CD4-positive, alpha-beta T cell treated with Interleukin-17A for 1 hour (primary cell): Measurements from ENCODE around the gene OR4N5.
"Not testable (repeated sequence)": the region's sequence is repeated elsewhere in the genome, so short reads cannot be mapped to it uniquely, and the experiment has no call there.

Experiments
- DNase-seq: peaks from one replicate; pipeline ENCODE4 v3.0.0-alpha.2; 2020

OR4N5 gene, protein sequence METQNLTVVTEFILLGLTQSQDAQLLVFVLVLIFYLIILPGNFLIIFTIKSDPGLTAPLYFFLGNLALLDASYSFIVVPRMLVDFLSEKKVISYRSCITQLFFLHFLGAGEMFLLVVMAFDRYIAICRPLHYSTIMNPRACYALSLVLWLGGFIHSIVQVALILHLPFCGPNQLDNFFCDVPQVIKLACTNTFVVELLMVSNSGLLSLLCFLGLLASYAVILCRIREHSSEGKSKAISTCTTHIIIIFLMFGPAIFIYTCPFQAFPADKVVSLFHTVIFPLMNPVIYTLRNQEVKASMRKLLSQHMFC

DNA sequence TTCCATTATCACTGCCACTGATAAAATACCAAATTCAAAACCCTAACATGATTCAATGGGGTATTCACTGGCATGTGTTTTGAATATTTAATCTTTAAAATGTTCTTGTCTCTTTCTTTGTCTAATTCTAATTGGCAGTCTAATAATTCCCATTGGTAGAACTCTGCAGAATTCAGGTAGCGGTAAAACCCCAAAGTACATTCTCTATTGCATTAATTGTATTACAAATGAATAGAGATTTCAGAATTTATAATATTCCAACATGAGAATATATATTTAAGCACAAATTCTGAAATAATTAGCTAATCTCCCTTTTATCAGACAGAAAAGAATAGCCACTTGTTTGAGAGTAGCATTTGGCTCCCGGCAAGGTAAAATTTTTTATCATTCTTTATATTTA, at the start of gene OR4N5:
Gene OR4N5 (plus strand): TSS at position 301 of the 400 bp plus-strand sequence. CDS start 4,916 bp downstream, outside the sequence.
- DNase-seq: no peak

DNA sequence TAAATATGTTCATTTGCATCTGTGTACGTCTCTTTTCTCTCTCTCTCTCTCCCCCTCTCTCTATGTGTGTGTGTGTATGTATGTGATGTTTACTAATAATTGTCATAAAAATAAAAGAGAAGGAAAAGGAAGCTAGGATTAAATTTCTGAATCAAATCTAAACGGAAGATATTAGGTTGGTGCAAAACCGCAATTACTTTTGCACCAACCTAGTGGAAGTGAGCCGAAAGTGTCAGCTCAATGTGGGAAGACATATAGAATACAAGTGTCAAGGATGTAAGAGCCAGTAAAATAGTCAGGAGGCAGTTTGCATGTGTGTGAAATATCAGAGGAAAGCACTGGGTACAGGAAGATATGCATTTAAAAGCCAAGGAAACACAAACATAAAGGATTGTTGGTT, 46.6 kb upstream of the OR4N5 start:
- DNase-seq: no peak

DNA sequence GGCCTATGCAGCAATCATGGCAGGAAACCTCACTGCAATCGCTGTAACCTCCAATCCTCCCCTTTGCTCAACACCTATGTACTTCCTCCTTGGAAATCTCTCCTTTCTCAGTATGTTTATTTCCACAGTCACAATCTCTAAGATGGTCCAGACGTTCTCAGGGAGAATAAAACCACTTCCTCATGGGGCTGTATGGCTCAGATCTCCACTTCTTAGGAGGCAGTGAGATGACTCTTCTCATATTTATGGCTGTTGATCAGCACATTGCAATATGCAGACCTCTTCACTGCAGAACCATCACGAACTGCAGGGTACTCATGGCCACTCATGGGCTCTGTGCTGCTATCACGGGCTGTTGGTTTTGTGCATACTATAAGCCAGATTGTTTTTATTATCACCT, 45.2 kb upstream of the OR4N5 start:
- DNase-seq: no peak

DNA sequence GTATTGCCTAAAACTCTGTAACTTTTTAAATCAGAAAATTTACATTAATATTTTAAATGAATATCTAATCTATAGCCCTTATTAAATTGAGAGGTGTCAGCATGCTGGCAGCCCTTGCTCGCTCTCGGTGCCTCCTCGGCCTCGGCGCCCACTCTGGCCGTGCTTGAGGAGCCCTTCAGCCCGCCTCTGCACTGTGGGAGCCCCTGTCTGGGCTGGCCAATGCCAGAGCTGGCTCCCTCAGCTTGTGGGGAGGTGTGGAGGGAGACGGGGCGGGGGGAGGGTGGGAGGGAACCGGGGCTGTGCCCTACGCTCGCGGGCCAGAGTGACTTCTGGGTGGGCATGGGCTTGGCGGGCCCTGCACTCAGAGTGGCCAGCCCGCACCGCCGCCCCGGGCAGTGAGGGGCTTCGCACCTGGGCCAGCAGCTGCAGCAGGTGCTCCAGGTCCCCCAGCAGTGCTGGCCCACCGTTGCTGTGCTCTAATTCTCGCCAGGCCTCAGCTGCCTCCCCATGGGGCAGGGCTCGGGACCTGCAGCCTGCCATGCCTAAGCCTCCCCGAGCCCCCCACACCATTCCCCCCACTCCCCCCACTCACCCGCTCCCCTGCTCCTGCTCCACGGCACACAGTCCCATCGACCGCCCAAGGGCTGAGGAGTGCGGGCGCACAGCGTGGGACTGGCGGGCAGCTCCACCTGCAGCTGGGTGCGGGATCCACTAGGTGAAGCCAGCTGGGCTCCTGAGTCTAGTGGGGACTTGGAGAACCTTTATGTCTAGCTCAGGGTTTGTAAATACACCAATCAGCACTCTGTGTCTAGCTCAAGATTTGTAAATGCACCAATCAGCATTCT, 39.5 kb upstream of the OR4N5 start:
- not testable (repeated sequence) for DNase-seq

DNA sequence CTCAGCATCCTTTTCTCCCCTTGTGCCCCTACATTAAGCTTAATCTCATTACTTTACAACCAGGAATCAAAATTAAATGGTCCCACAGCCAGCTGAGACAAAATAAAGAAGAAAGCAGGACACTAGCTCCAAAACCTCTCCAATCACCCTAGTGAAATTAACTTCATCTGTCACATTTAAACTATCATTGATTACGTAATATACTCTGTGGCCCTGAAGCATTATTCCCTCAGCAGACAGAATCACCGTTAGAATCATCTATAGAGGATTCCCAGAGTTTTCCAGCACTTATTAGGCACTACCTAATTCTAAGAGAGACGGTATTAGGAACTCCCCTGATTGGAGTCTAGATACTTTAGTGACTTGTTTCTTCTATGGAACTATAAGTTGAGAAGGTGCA, 28.2 kb upstream of the OR4N5 start, which contains the start of gene OR4K17:
Gene OR4K17 (plus strand): TSS at position 302 of the 400 bp plus-strand sequence. CDS start 6,761 bp downstream, outside the sequence.
- no peak for DNase-seq

DNA sequence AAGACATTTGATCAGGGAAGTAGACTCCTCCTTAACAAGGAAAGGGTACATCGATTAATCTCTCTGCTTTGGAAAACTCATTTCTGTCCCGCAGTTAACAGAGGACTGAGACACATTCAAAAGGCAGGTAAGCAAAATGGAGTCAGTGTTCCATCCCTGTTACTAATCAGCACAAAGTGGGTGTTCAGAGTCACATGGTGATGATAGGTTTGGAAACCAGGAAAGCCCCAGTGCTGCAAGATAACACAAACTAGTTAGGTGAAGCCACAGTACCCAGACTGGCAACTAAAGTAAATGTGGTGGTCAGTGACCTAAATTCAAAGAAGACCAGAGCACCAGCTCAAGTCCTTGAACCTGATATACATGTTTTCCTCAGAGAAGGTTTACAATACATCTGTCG, 26.3 kb upstream of the OR4N5 start:
- no peak for DNase-seq

DNA sequence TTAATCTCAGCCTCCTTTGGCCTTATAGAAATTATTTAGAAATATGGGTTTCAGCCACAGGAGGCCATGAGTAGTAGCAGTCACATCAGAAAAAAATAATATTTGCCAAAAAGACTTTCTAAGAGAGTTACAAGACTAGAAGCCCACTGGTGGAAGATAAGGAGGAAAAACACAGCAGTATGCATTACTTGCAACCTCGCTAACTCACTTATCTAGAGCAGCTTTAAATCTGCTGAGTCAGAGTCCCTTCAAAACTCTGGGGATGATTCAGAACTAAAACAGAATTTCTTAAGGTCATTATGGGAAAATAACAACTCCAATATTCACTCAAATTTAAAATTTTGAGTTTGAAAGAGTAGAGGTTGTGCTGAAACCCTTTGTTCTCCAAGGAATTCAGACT, 21.9 kb upstream of the OR4N5 start:
- DNase-seq: no peak

DNA sequence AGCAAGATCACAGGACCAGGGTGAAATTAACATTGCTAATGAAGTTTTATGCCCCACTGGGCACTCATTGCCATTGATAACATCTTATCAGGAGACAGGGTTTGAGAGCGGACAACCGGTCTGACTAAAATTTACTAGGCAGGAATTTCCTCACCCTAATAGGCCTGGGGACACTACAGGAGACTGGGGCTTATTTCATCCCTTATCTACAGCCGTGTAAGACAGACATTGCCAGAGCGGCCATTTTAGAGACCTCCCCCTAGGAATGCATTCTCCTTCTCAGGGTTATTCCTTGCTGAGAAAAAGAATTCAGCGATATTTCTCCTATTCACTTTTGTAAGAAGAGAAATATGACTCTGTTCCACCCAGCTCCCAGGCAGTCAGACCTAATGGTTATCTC, 19.8 kb upstream of the OR4N5 start:
- no peak for DNase-seq

DNA sequence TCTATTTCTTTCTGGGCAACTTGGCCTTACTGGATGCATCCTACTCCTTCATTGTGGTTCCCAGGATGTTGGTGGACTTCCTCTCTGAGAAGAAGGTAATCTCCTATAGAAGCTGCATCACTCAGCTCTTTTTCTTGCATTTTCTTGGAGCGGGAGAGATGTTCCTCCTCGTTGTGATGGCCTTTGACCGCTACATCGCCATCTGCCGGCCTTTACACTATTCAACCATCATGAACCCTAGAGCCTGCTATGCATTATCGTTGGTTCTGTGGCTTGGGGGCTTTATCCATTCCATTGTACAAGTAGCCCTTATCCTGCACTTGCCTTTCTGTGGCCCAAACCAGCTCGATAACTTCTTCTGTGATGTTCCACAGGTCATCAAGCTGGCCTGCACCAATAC, 5.3 kb downstream of the OR4N5 start:
- no peak for DNase-seq

DNA sequence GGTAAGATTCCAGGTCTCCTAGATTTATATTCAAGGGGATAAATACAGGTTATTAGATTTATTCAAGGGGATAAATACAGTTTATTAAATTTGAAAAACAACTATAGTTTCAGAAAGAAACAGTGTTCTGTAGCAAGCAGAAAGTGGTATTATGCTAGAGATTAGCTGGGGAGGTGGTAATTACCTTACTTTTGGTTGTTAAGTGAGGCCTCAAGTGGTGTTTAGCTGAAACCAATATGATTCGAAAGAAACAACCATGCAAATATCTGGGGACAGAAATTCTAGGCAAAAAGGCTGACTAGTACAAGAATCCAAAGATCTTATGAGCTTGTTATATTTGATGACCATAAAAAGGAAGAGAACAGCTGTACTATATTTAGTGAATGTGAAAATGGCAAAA, 6.2 kb downstream of the OR4N5 start:
- no peak for DNase-seq

DNA sequence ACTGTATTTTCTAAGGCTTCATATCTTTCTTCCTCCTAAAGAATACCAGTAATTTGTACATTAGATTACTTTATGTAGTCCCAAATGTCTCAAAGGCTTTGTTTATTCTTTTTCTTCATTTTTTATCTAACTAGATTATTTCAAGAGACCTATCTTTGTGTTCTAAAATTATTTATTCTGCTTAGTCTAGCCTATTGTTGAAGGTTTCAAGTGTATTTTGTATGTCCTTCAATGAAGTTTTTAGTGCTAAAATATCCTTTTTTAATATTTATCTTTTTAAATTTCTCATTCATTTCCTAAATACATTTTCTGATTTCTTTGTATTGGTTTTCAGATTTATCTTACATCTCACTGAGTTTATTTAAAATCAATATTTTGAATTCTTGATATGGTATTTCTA, 25.8 kb downstream of the OR4N5 start:
- DNase-seq: no peak

DNA sequence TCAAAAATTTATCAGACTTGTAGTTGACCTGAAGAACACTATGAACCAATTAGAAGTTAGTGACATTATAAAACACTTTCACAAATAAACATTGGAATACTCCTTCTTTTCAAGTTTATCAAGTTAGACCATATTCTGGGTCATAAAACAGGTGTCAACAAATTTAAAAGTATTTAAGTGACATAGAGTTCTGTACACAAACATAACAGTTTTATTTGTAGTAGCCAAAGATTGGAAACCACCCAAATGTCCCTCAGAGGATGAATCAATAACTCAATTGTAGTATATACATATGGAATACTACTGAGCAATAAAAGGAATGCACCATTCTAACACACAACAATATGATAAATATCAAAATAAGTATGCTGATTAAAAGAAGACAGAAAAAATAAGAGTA, 28.5 kb downstream of the OR4N5 start:
- no peak for DNase-seq

DNA sequence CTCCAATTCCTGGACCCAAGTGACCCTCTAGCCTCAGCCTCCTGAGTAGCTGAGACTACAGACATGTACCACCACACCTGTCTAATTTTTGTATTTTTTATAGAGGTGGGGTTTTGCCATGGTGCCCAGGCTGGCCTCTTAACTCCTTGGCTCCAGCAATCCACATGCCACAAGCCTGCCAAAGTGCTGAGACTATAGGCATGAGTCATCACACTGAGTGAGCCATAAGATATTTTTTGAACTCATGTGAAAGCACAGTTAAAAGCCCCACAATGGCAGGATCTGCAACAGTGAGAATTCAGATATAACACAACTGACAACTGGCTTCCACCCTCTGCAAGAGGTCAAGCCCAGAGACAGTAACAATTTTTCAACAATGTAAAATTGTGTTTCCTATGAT, 31.2 kb downstream of the OR4N5 start:
- DNase-seq: not testable (repeated sequence)

DNA sequence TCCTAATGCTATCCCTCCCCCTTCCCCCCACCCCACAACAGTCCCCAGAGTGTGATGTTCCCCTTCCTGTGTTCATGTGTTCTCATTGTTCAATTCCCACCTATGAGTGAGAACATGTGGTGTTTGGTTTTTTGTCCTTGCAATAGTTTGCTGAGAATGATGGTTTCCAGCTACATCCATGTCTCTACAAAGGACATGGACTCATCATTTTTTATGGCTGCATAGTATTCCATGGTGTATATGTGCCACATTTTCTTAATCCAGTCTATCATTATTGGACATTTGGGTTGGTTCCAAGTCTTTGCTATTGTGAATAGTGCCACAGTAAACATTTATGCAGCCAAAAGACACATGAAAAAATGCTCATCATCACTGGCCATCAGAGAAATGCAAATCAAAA, 35.6 kb downstream of the OR4N5 start:
- not testable (repeated sequence) for DNase-seq

DNA sequence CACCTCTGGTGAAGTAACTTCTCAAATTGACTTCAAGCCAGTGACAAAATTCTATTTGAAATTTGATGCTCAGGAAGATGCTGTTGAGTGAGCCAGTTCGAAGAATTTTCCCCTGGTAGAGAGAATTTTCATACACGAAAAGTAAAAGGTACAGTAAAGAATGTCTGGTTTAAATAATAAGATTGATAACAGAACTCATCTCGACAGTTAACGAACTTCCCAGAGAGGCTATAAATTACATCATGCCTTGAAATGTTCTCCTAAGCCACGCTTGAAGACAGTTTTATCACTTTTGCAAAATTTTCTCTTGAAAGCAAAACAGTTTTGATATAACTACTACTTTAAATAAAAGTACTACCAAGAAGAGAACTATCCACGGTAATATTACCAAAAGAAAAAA, 37.7 kb downstream of the OR4N5 start:
- no peak for DNase-seq

DNA sequence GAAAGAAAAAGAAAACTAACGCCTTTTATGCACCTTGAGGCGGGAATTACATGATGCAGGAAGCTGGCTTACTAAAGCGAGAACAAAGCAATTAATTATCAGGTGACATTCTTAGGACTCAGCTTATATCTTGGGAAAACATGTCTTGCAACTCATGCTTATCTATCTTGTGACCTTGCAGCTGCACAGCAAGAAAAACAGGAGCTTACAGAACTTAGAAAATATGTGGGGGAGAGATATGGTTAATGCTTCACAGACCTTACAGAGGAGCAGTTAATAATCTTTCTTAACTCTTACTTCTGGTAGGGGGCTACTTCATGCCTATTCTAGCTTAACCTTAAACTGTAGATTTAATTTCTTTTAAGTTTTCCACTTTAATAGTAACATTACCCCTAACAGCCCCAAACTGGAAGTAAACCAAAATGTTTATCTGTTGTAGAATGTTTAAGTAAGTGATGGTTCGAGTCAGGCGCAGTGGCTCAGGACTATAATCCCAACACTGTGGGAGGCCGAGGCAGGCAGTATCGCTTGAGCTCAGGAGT, 38.9 kb downstream of the OR4N5 start:
- no peak for DNase-seq

DNA sequence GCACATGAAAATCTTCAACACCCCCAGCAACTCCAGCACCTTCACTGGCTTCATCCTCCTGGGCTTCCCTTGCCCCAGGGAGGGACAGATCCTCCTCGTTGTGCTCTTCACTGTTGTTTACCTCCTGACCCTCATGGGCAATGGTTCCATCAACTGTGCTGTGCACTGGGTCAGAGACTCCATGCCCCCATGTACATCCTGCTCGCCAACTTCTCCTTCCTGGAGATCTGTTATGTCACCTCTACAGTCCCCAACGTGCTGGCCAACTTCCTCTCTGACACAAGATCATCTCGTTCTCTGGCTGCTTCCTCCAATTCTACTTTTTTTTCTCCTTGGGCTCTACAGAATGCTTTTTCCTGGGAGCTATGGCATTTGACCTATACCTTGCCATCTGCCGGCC, 40.6 kb downstream of the OR4N5 start:
- no peak for DNase-seq

DNA sequence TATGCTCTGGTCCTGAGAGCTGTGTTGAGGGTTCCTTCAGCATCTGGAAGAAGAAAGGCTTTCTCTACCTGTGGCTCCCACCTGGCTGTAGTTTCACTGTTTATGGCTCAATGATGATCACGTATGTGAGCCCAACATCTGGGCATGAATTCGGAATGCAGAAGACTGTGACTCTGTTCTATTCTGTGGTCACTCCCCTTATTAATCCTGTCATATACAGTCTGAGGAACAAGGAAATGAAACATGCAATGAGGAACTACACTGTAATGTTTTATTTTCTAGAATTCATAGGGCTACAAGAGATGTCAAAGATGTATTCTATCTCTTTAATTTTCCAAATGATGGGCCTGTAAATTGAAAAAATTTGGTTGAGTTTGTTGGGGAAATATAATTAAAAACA, 41.3 kb downstream of the OR4N5 start:
- DNase-seq: no peak

DNA sequence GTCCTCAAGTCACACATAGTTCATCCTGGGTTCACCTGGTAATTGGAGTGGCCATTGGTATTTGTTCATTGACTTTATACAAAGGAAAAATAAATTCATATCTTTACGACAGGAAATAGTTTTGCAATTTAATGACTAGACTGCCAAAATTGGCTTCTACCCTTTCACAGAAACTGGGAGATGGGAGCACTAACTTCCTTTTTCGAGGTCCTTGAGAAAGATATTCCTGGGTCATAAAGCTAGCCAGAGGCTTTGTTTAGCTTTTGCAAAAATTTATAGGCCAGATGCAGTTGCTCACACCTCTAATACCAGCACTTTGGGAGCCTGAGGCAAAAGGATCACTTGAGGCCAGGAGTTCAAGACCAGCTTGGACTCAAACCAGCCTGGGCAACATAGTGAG, 41.9 kb downstream of the OR4N5 start:
- DNase-seq: no peak

DNA sequence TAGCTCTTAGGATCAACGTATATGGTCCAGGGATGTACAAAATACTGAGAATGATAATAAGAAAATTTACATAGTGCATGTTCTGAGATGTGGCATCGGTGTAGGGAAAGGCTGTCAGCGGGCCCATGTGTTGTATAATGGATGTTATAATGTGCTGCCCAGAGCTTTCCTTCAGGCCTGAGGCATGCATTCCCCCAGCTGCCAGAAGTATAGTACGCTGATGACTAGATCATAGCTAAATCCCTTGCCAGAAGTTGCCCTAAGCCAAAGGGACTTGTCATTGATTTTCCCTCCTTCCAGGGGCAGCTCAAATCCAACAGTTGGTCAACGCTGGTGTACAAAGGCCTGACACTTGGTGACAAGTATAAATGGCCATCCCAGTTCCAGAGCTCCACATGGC, 45.6 kb downstream of the OR4N5 start:
- DNase-seq: no peak

DNA sequence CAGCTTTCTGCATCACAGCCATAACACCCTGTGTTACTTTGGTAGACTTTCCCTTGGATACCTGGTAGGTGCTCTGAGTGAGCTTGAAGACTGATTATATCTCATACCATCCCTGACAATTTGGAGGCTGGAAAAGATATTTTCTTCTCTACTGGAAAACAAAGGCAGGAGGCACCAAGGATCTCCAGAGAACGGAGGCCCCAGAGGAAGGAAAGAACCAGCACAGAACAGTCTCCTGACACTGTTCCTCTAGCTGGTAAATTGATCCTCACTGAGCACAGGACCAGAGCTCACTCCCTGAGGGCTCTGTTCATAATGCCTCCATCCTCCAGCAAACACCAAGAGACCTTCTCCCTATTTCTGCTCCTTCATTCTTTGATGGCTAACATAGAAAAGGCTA, 52.0 kb downstream of the OR4N5 start, which contains the start of gene OR11G2:
Gene OR11G2 (plus strand): TSS at position 301 of the 400 bp plus-strand sequence. CDS start 6,542 bp downstream, outside the sequence.
- DNase-seq: no peak

DNA sequence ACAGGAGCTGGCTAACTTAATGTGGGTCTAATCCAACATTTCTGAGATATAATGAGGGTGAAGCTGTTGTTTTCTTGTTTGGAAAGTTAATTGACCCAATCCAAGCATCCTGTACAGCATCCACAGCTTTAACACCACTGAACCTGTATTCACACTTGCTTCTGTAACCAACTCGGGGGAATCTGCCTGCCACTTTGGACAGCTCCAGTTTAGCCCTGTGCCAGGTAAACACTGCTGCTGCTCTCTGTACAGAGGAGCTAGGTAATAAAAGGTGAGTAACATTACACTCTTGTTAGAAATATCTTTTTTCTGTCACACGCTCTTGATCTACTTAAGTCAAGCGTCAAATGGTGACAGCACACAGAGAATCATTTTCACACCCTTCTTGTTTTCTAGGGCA, 52.8 kb downstream of the OR4N5 start:
- DNase-seq: no peak

DNA sequence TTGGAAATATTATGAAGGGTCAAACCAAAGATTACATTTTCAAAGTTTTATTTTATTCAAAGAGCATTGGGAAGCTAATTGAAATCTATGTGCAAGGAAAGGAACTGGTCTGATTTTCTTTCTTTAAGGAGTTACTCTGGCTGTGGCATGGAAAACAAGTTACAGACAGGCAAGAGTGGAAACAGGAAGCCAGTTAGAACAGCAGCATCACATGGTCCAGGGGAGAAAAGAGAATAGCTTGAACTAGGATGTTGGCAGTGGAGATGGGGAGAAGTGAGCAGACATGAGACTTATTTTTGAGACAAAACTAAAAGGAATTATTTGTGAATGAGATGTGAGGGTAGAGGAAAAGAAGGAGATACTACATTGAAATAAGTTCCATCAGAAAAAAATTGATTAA, 55.5 kb downstream of the OR4N5 start:
- DNase-seq: no peak
